K562 (cell line): Measurements from ENCODE around the gene EFCAB13. TPM values are rescaled to one million over a fixed set of nuclear protein-coding genes. Genes with fewer than 3 reads are reported as not detected.

Source experiments
- ATAC-seq: fragments of 200-7000 bp; cut with Tn5 transposase; 3 replicates; pipeline ENCODE4 v1.9.1; 2020; ENCODE audit warnings: moderate library complexity
- BruUV-seq: library from RNA; stranded (reverse); fragments of 400-500 nt; replicated peaks from 2 replicates; lab custom pipeline; 2021; lab: Mats Ljungman, UMichigan
- CTCF ChIA-PET: fragments of 300-600 bp; formaldehyde crosslinking; extraction: SDS; loops from one replicate; lab custom pipeline; 2021; ENCODE audit warnings: low intra/inter-chr PET ratio; lab: Yijun Ruan, JAX
- POLR2A ChIA-PET: fragments of 300-600, 350-650 bp; sonication (Branson Sonifier 250); formaldehyde crosslinking; extraction: SDS; loops from one replicate; lab custom pipeline; 2021; ENCODE audit warnings: antibody characterized with exemption, inconsistent platforms; lab: Yijun Ruan, JAX
- DNase-seq, 4 experiments: peaks; one replicate each; pipeline versions ENCODE4 v3.0.0 to v3.0.0-alpha.2; 2011 to 2018; ENCODE audit warnings: low spot score in 3 of 4, mixed read lengths in 3 of 4; ENCODE audit errors: extremely low read depth in 1 of 4
- FAIRE-seq: peaks from 2 replicates; lab custom pipeline; 2011; peaks lifted over from hg19 to GRCh38; lab: Jason Lieb, UNC
- H2AFZ ChIP-seq: 2 replicates; pipeline ENCODE4 v1.6.0; 2011; ENCODE audit warnings: low read depth, low read length, control low read depth, inconsistent platforms
- H3K27ac ChIP-seq: fragments of 200-600 bp; 3 replicates; pipeline ENCODE4 v1.8.0; 2011; ENCODE audit warnings: low read depth, mild to moderate bottlenecking, control low read depth, inconsistent platforms, low read length, moderate library complexity, mixed read lengths; ENCODE audit errors: extremely low read depth
- H3K27me3 ChIP-seq, 2 experiments: fragments of 300-600 bp in 1 of 2; 2 replicates in 1 of 2; 3 replicates in 1 of 2; pipeline versions ENCODE4 v1.6.0 to v1.8.0; 2011; ENCODE audit warnings: inconsistent platforms in 2 of 2, low read length in 2 of 2, mild to moderate bottlenecking in 1 of 2, mixed read lengths in 1 of 2, moderate library complexity in 1 of 2; ENCODE audit not compliant: control insufficient read depth in 2 of 2, insufficient read depth in 2 of 2
- H3K36me3 ChIP-seq: fragments of 300-600 bp; 3 replicates; pipeline ENCODE4 v1.8.0; 2011; ENCODE audit warnings: mild to moderate bottlenecking, low read length, inconsistent platforms; ENCODE audit not compliant: control insufficient read depth, insufficient read depth
- H3K4me1 ChIP-seq, 2 experiments: fragments of 200-600 bp in 1 of 2; replicated peaks in 1 of 2; 2 replicates in 1 of 2; 3 replicates in 1 of 2; pipeline versions ENCODE4 v1.5.1 to v1.8.0; 2011; ENCODE audit warnings: inconsistent platforms in 2 of 2, low read length in 2 of 2, mild to moderate bottlenecking in 1 of 2, mixed read lengths in 1 of 2, moderate library complexity in 1 of 2; ENCODE audit not compliant: control insufficient read depth in 2 of 2, insufficient read depth in 2 of 2
- H3K4me2 ChIP-seq: 2 replicates; pipeline ENCODE4 v1.6.1; 2011; ENCODE audit warnings: low read length, control low read depth, inconsistent platforms, mixed read lengths; ENCODE audit not compliant: insufficient read depth
- H3K4me3 ChIP-seq: fragments of 200-600 bp; sonication (generic), shearing (Covaris generic); 2 replicates; pipeline ENCODE4 v1.5.1; 2016; ENCODE audit warnings: control low read depth, inconsistent platforms
- H3K79me2 ChIP-seq: fragments of 200-600 bp; 3 replicates; pipeline ENCODE4 v1.8.0; 2011; ENCODE audit warnings: low read length, inconsistent platforms; ENCODE audit not compliant: control insufficient read depth, insufficient read depth
- H3K9ac ChIP-seq, 2 experiments: 2 replicates each; pipeline versions ENCODE4 v1.6.0 to v1.6.1; 2011; ENCODE audit warnings: low read depth in 2 of 2, low read length in 2 of 2, control low read depth in 1 of 2, inconsistent platforms in 1 of 2, mild to moderate bottlenecking in 1 of 2, mixed read lengths in 1 of 2; ENCODE audit not compliant: insufficient read depth in 1 of 2
- H3K9me1 ChIP-seq: one replicate; pipeline ENCODE4 v1.6.0; 2011; ENCODE audit warnings: inconsistent platforms, mild to moderate bottlenecking, low read length, moderate library complexity; ENCODE audit not compliant: control insufficient read depth, insufficient read depth
- H3K9me3 ChIP-seq: replicated peaks from 2 replicates; pipeline ENCODE4 v1.5.1; 2011; ENCODE audit warnings: low read depth, low read length, inconsistent platforms; ENCODE audit not compliant: control insufficient read depth, insufficient read depth
- H4K20me1 ChIP-seq: replicated peaks from 2 replicates; pipeline ENCODE4 v1.6.1; 2011; ENCODE audit warnings: low read length, inconsistent platforms, mixed read lengths; ENCODE audit not compliant: control insufficient read depth, insufficient read depth
- OTX1 ChIP-seq: fragments of 450-650 bp; formaldehyde crosslinking; IDR thresholded peaks from 2 replicates; pipeline ENCODE4 v1.4.0; 2022; ENCODE audit warnings: mild to moderate bottlenecking
- PRMT5 ChIP-seq: sonication (generic); formaldehyde crosslinking; IDR thresholded peaks from 2 replicates; pipeline ENCODE4 v1.5.0; 2020; ENCODE audit warnings: missing genetic modification reagents
- ZNF436 ChIP-seq: fragments of 250-450, 450-650 bp; sonication (Bioruptor Pico); formaldehyde crosslinking; IDR thresholded peaks from 2 replicates; pipeline ENCODE4 v1.7.0; 2020; ENCODE audit warnings: mild to moderate bottlenecking
- WGBS: fragments of 100-300 bp; shearing (Covaris generic); methylation state at CpG from one replicate; pipeline ENCODE4 v1.1.6; 2016; ENCODE audit warnings: low coverage, mixed read lengths; ENCODE audit not compliant: insufficient coverage; ENCODE audit errors: missing lambda C conversion rate; 5-methylcytosine and 5-hydroxymethylcytosine counted together
- in situ Hi-C: fragments of 300-500 bp; cut with MboI; formaldehyde crosslinking; loops from 4 replicates; pipeline ENCODE4 v1.15.0; 2018; ENCODE audit warnings: inconsistent platforms, mixed read lengths
- intact Hi-C: fragments of 100-400 bp; cut with micrococcal nuclease; formaldehyde crosslinking; loops from 2 replicates; pipeline ENCODE4 v1.14.2; 2022
- polyA plus RNA-seq, 8 experiments: library from polyadenylated mRNA; depleted of rRNA in 4 of 8; stranded (reverse) in 5 of 8; unstranded in 3 of 8; fragments of >200 nt; fragmentation: Nextera tagmentation in 2 of 8; fragmentation: Illumina TruSeq in 1 of 8; extraction: Ambion mirVana in 2 of 8; extraction: Trizol in 1 of 8; gene quantifications; 2 replicates each; pipeline versions ENCODE4 v1.2.1 to v1.2.3, GENCODE V29; 2011 to 2014; ENCODE audit warnings: inconsistent platforms in 1 of 8, missing spikeins in 1 of 8
- total RNA-seq, 7 experiments: library from RNA; depleted of rRNA in 6 of 7; stranded (reverse); fragments of >200 nt in 6 of 7; fragmentation: Illumina TruSeq in 2 of 7; extraction: Trizol in 2 of 7; gene quantifications; 2 replicates each; pipeline versions ENCODE4 v1.2.1 to v1.2.3, GENCODE V29; 2011 to 2021; ENCODE audit warnings: low replicate concordance in 1 of 7
- TF ChIP-seq, protein P1 (sequence below): fragments of 200-600 bp; sonication (generic); IDR thresholded peaks from one replicate; pipeline ENCODE4 v1.6.1; 2012; ENCODE audit warnings: mild to moderate bottlenecking, low read depth, low read length, inconsistent platforms
- TF ChIP-seq, protein P2 (sequence below), 2 experiments: fragments of 450-650 bp in 1 of 2; IDR thresholded peaks; 2 replicates each; pipeline ENCODE4 v1.6.1; 2011 to 2017; ENCODE audit warnings: low read depth in 2 of 2, antibody characterized with exemption in 1 of 2, borderline replicate concordance in 1 of 2, low read length in 1 of 2, mild to moderate bottlenecking in 1 of 2, mixed read lengths in 1 of 2; ENCODE audit not compliant: control insufficient read depth in 1 of 2

The EFCAB13 gene
- total and polyA plus RNA-seq, 9 of the 15 experiments (the other 6 are each of a cell fraction or from before 2014, with no cell fraction given): 0.32 to 1.3 (median 0.95) TPM

GRCh38 chr17:47400333-47400732, 76.6 kb downstream of the EFCAB13 start:
- no peak overlapping the region for H3K4me2 ChIP-seq
- H4K20me1 ChIP-seq: no peaks in the 10 kb centered on the region
- WGBS: 17% methylated on average over 1 of the region's 1 CpG
- no peak overlapping the region for H3K4me3 ChIP-seq
- intact Hi-C loops: no loop called here
- no peaks in the 10 kb centered on the region for H3K27me3 ChIP-seq
- no peak overlapping the region for H2AFZ ChIP-seq
- no peaks in the 10 kb centered on the region for H3K9me3 ChIP-seq
- H3K27ac ChIP-seq: no peak overlapping the region
- ChIA-PET CTCF (interaction anchor here (0.7 kb wide), 1 partner anchor 26 kb away, joined by 3 read pairs; no protein-coding TSS in a partner anchor), POLR2A (interaction anchor here (1.5 to 1.7 kb wide), 2 partner anchors 17 to 44 kb away, joined by 4 read pairs; no protein-coding TSS in a partner anchor)
- H3K79me2 ChIP-seq: no peaks in the 10 kb centered on the region
- no TSS peak for BruUV-seq
- in situ Hi-C loops: no loop called here
- FAIRE-seq: no peak
- H3K4me1 ChIP-seq: no peaks in the 10 kb centered on the region
- H3K9ac ChIP-seq: no peak overlapping the region
- no peaks in the 10 kb centered on the region for H3K36me3 ChIP-seq
- ATAC-seq: no peak
- H3K9me1 ChIP-seq: no peaks in the 10 kb centered on the region
- no peak for DNase-seq
- TF ChIP-seq ZNF436 (no peak), OTX1 (CRISPR knock-in tag) (0 out of 2 replicates have a peak, but pooled peaks have one; percentile 47), PRMT5 (CRISPR knock-in tag) (no peak)
- TF ChIP-seq, protein P1, sequence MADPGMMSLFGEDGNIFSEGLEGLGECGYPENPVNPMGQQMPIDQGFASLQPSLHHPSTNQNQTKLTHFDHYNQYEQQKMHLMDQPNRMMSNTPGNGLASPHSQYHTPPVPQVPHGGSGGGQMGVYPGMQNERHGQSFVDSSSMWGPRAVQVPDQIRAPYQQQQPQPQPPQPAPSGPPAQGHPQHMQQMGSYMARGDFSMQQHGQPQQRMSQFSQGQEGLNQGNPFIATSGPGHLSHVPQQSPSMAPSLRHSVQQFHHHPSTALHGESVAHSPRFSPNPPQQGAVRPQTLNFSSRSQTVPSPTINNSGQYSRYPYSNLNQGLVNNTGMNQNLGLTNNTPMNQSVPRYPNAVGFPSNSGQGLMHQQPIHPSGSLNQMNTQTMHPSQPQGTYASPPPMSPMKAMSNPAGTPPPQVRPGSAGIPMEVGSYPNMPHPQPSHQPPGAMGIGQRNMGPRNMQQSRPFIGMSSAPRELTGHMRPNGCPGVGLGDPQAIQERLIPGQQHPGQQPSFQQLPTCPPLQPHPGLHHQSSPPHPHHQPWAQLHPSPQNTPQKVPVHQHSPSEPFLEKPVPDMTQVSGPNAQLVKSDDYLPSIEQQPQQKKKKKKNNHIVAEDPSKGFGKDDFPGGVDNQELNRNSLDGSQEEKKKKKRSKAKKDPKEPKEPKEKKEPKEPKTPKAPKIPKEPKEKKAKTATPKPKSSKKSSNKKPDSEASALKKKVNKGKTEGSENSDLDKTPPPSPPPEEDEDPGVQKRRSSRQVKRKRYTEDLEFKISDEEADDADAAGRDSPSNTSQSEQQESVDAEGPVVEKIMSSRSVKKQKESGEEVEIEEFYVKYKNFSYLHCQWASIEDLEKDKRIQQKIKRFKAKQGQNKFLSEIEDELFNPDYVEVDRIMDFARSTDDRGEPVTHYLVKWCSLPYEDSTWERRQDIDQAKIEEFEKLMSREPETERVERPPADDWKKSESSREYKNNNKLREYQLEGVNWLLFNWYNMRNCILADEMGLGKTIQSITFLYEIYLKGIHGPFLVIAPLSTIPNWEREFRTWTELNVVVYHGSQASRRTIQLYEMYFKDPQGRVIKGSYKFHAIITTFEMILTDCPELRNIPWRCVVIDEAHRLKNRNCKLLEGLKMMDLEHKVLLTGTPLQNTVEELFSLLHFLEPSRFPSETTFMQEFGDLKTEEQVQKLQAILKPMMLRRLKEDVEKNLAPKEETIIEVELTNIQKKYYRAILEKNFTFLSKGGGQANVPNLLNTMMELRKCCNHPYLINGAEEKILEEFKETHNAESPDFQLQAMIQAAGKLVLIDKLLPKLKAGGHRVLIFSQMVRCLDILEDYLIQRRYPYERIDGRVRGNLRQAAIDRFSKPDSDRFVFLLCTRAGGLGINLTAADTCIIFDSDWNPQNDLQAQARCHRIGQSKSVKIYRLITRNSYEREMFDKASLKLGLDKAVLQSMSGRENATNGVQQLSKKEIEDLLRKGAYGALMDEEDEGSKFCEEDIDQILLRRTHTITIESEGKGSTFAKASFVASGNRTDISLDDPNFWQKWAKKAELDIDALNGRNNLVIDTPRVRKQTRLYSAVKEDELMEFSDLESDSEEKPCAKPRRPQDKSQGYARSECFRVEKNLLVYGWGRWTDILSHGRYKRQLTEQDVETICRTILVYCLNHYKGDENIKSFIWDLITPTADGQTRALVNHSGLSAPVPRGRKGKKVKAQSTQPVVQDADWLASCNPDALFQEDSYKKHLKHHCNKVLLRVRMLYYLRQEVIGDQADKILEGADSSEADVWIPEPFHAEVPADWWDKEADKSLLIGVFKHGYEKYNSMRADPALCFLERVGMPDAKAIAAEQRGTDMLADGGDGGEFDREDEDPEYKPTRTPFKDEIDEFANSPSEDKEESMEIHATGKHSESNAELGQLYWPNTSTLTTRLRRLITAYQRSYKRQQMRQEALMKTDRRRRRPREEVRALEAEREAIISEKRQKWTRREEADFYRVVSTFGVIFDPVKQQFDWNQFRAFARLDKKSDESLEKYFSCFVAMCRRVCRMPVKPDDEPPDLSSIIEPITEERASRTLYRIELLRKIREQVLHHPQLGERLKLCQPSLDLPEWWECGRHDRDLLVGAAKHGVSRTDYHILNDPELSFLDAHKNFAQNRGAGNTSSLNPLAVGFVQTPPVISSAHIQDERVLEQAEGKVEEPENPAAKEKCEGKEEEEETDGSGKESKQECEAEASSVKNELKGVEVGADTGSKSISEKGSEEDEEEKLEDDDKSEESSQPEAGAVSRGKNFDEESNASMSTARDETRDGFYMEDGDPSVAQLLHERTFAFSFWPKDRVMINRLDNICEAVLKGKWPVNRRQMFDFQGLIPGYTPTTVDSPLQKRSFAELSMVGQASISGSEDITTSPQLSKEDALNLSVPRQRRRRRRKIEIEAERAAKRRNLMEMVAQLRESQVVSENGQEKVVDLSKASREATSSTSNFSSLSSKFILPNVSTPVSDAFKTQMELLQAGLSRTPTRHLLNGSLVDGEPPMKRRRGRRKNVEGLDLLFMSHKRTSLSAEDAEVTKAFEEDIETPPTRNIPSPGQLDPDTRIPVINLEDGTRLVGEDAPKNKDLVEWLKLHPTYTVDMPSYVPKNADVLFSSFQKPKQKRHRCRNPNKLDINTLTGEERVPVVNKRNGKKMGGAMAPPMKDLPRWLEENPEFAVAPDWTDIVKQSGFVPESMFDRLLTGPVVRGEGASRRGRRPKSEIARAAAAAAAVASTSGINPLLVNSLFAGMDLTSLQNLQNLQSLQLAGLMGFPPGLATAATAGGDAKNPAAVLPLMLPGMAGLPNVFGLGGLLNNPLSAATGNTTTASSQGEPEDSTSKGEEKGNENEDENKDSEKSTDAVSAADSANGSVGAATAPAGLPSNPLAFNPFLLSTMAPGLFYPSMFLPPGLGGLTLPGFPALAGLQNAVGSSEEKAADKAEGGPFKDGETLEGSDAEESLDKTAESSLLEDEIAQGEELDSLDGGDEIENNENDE: no peak
- TF ChIP-seq, protein P2, sequence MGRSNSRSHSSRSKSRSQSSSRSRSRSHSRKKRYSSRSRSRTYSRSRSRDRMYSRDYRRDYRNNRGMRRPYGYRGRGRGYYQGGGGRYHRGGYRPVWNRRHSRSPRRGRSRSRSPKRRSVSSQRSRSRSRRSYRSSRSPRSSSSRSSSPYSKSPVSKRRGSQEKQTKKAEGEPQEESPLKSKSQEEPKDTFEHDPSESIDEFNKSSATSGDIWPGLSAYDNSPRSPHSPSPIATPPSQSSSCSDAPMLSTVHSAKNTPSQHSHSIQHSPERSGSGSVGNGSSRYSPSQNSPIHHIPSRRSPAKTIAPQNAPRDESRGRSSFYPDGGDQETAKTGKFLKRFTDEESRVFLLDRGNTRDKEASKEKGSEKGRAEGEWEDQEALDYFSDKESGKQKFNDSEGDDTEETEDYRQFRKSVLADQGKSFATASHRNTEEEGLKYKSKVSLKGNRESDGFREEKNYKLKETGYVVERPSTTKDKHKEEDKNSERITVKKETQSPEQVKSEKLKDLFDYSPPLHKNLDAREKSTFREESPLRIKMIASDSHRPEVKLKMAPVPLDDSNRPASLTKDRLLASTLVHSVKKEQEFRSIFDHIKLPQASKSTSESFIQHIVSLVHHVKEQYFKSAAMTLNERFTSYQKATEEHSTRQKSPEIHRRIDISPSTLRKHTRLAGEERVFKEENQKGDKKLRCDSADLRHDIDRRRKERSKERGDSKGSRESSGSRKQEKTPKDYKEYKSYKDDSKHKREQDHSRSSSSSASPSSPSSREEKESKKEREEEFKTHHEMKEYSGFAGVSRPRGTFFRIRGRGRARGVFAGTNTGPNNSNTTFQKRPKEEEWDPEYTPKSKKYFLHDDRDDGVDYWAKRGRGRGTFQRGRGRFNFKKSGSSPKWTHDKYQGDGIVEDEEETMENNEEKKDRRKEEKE (IDR thresholded peaks at IDR 0.05; ENCODE audit: borderline replicate concordance in 1 of 2, control insufficient read depth in 1 of 2, low read depth in 2 of 2, low read length in 1 of 2): no peak
